ENCODE data around the gene CCDC187. TPM values are rescaled to one million over a fixed set of nuclear protein-coding genes. Genes with fewer than 3 reads are reported as not detected.

Gene CCDC187
- total RNA-seq, 1 donor from 2014 or later, result not detected

Other genes starting within 250 kb of the CCDC187 start
- 3.2 and 3.6 TPM in 2 replicates for gene NACC2, start 208.8 kb downstream of the CCDC187 start, total RNA-seq
- 49.8 and 52.7 TPM in 2 replicates for gene TMEM250, start 185.2 kb downstream of the CCDC187 start, total RNA-seq
- gene LHX3, start 99.0 kb downstream of the CCDC187 start, total RNA-seq, result not detected in 2 replicates
- 26.4 and 28.0 TPM in 2 replicates for gene QSOX2, start 58.3 kb downstream of the CCDC187 start, total RNA-seq
- 19.2 and 20.5 TPM in 2 replicates for gene GPSM1, start 23.4 kb upstream of the CCDC187 start, total RNA-seq
- 31.5 and 34.0 TPM in 2 replicates for gene DNLZ, start 59.6 kb upstream of the CCDC187 start, total RNA-seq
- gene CARD9, start 69.6 kb upstream of the CCDC187 start, total RNA-seq, result 7.8 and 9.2 TPM in 2 replicates
- gene SNAPC4, start 96.1 kb upstream of the CCDC187 start, total RNA-seq, result 27.3 and 28.0 TPM in 2 replicates
- 56.4 and 60.0 TPM in 2 replicates for gene ENTR1, start 106.5 kb upstream of the CCDC187 start, total RNA-seq
- gene PMPCA, start 106.6 kb upstream of the CCDC187 start, total RNA-seq, result 114 and 124 TPM in 2 replicates
- 19.6 and 20.6 TPM in 2 replicates for gene INPP5E, start 135.8 kb upstream of the CCDC187 start, total RNA-seq
- 79.2 and 81.2 TPM in 2 replicates for gene SEC16A, start 178.9 kb upstream of the CCDC187 start, total RNA-seq
- gene NOTCH1, start 242.0 kb upstream of the CCDC187 start, total RNA-seq, result 108 and 113 TPM in 2 replicates